Neural cell (in vitro differentiated cells): ENCODE data around the gene BTN1A1. TPM values are rescaled to one million over a fixed set of nuclear protein-coding genes. Genes with fewer than 3 reads are reported as not detected.

Source experiments
- H2AFZ ChIP-seq: fragments of 200-600, 300-800 bp; sonication (generic), shearing (Covaris generic); 2 replicates; pipeline ENCODE4 v1.6.0; 2014; ENCODE audit warnings: low read depth, mild to moderate bottlenecking, antibody characterized with exemption, low read length, moderate library complexity
- H3F3A ChIP-seq: fragments of 200-600 bp; shearing (Covaris generic); 2 replicates; pipeline ENCODE4 v1.6.1; 2016; ENCODE audit warnings: mild to moderate bottlenecking, moderate library complexity, mixed read lengths, antibody characterized with exemption, low read length; ENCODE audit not compliant: insufficient read depth, poor library complexity, severe bottlenecking
- H3K27ac ChIP-seq: fragments of 200-600, 300-800 bp; sonication (generic), shearing (Covaris generic); 2 replicates; pipeline ENCODE4 v1.5.1; 2014; ENCODE audit warnings: mild to moderate bottlenecking, low read length, moderate library complexity
- H3K27me3 ChIP-seq: fragments of 300-800, 200-600 bp; sonication (generic), shearing (Covaris generic); 2 replicates; pipeline ENCODE4 v1.6.0; 2014; ENCODE audit warnings: mild to moderate bottlenecking, low read depth, low read length, moderate library complexity; ENCODE audit not compliant: insufficient read depth
- H3K36me3 ChIP-seq: fragments of 300-800, 200-600 bp; sonication (generic), shearing (Covaris generic); 2 replicates; pipeline ENCODE4 v1.5.1; 2014; ENCODE audit warnings: mild to moderate bottlenecking, antibody characterized with exemption, low read length, moderate library complexity; ENCODE audit not compliant: insufficient read depth
- H3K4me2 ChIP-seq: fragments of 300-800, 200-600 bp; sonication (generic), shearing (Covaris generic); 2 replicates; pipeline ENCODE4 v1.6.0; 2014; ENCODE audit warnings: mild to moderate bottlenecking, low read length
- H3K4me3 ChIP-seq: fragments of 300-800, 200-600 bp; sonication (generic), shearing (Covaris generic); 2 replicates; pipeline ENCODE4 v1.5.1; 2014; ENCODE audit warnings: mild to moderate bottlenecking, low read length, moderate library complexity
- H3K79me2 ChIP-seq: fragments of 200-600 bp; shearing (Covaris generic); replicated peaks from 2 replicates; pipeline ENCODE4 v1.6.0; 2014; ENCODE audit warnings: mild to moderate bottlenecking, low read length, moderate library complexity; ENCODE audit not compliant: insufficient read depth
- H3K9ac ChIP-seq: fragments of 300-800, 200-600 bp; sonication (generic), shearing (Covaris generic); 2 replicates; pipeline ENCODE4 v1.6.1; 2016; ENCODE audit warnings: mild to moderate bottlenecking, low read length, mixed read lengths
- H3K9me2 ChIP-seq: fragments of 200-600 bp; shearing (Covaris generic); 2 replicates; pipeline ENCODE4 v1.6.1; 2016; ENCODE audit warnings: mild to moderate bottlenecking, low read length, mixed read lengths; ENCODE audit not compliant: insufficient read depth
- H3K9me3 ChIP-seq: fragments of 200-600, 300-800 bp; sonication (generic), shearing (Covaris generic); 2 replicates; pipeline ENCODE4 v1.6.1; 2016; ENCODE audit warnings: mild to moderate bottlenecking, mixed run types, low read length, moderate library complexity, mixed read lengths
- H4K20me1 ChIP-seq: fragments of 200-600 bp; shearing (Covaris generic); 2 replicates; pipeline ENCODE4 v1.6.1; 2016; ENCODE audit warnings: mild to moderate bottlenecking, mixed run types; ENCODE audit not compliant: insufficient read depth
- CTCF ChIP-seq: fragments of 450-650 bp; IDR thresholded peaks from 2 replicates; pipeline ENCODE4 v1.5.1; 2014; ENCODE audit warnings: antibody characterized with exemption, mild to moderate bottlenecking, moderate library complexity; ENCODE audit not compliant: poor library complexity, severe bottlenecking
- EP300 ChIP-seq: fragments of 450-650 bp; conservative IDR thresholded peaks from 2 replicates; pipeline ENCODE4 v1.6.1; 2014; ENCODE audit warnings: antibody characterized with exemption, mild to moderate bottlenecking, moderate library complexity; ENCODE audit not compliant: poor library complexity, severe bottlenecking
- EZH2 ChIP-seq: fragments of 200-600, 300-800 bp; shearing (Covaris generic), sonication (generic); IDR thresholded peaks from 2 replicates; pipeline ENCODE4 v1.6.1; 2014; ENCODE audit warnings: antibody characterized with exemption, low read length, borderline replicate concordance, mild to moderate bottlenecking; ENCODE audit not compliant: insufficient read depth, poor library complexity, severe bottlenecking
- MXI1 ChIP-seq: fragments of 450-650 bp; conservative IDR thresholded peaks from 2 replicates; pipeline ENCODE4 v1.6.1; 2014; ENCODE audit warnings: antibody characterized with exemption, mild to moderate bottlenecking; ENCODE audit not compliant: poor library complexity, severe bottlenecking
- POLR2AphosphoS5 ChIP-seq: IDR thresholded peaks from 2 replicates; pipeline ENCODE4 v1.6.1; 2012
- RAD21 ChIP-seq: fragments of 450-650 bp; conservative IDR thresholded peaks from 2 replicates; pipeline ENCODE4 v1.6.1; 2014; ENCODE audit warnings: antibody characterized with exemption, mild to moderate bottlenecking, moderate library complexity
- REST ChIP-seq: IDR thresholded peaks from 2 replicates; pipeline ENCODE4 v1.6.1; 2012; ENCODE audit warnings: borderline replicate concordance
- SMC3 ChIP-seq: fragments of 450-650 bp; conservative IDR thresholded peaks from 2 replicates; pipeline ENCODE4 v1.6.1; 2014; ENCODE audit warnings: antibody characterized with exemption, mild to moderate bottlenecking, moderate library complexity; ENCODE audit not compliant: poor library complexity
- TAF1 ChIP-seq: IDR thresholded peaks from 2 replicates; pipeline ENCODE4 v1.6.1; 2012; ENCODE audit warnings: low read depth
- polyA plus RNA-seq: library from polyadenylated mRNA; depleted of rRNA; stranded (reverse); fragments of >200 nt; gene quantifications from 2 replicates; pipeline ENCODE4 v1.2.3, GENCODE V29; 2014

Gene BTN1A1
- polyA plus RNA-seq, 1 donor from 2014 or later: not detected

- Histone ChIP-seq H3K9me3 (peaks cover 5% of the 10 kb centered on the region), H2AFZ (no peak overlapping the region), H3K79me2 (no peaks in the 10 kb centered on the region), H3K27me3 (no peaks in the 10 kb centered on the region), H3K4me3 (no peak overlapping the region), H3F3A (no peaks in the 10 kb centered on the region), H3K9ac (no peak overlapping the region), H4K20me1 (no peaks in the 10 kb centered on the region), H3K9me2 (no peaks in the 10 kb centered on the region), H3K4me2 (no peak overlapping the region), H3K27ac (no peak overlapping the region), H3K36me3 (no peaks in the 10 kb centered on the region)
- TF ChIP-seq REST: no peak
- TF ChIP-seq EZH2: no peak
- no peak for TF ChIP-seq CTCF
- TF ChIP-seq RAD21: no peak
- TF ChIP-seq TAF1: no peak
- no peak for TF ChIP-seq POLR2AphosphoS5
- TF ChIP-seq MXI1: no peak
- TF ChIP-seq SMC3: no peak
- TF ChIP-seq EP300: no peak
These were observed 15.9 kb upstream of the BTN1A1 start for GRCh38 chr6:26484161-26484560.

- Histone ChIP-seq H3K9ac (no peak overlapping the region), H3K4me3 (no peak overlapping the region), H3K9me2 (no peaks in the 10 kb centered on the region), H4K20me1 (no peaks in the 10 kb centered on the region), H3K79me2 (no peaks in the 10 kb centered on the region), H2AFZ (no peak overlapping the region), H3F3A (no peaks in the 10 kb centered on the region), H3K27ac (no peak overlapping the region), H3K4me2 (no peak overlapping the region), H3K27me3 (no peaks in the 10 kb centered on the region), H3K9me3 (peaks cover 5% of the 10 kb centered on the region), H3K36me3 (no peaks in the 10 kb centered on the region)
- TF ChIP-seq TAF1 (no peak), CTCF (no peak), REST (no peak), MXI1 (no peak), POLR2AphosphoS5 (no peak), EP300 (no peak), RAD21 (no peak), SMC3 (no peak), EZH2 (no peak)
These were observed 14.9 kb upstream of the BTN1A1 start for GRCh38 chr6:26485112-26485780.
